Activated T-cell treated with anti-CD3 and anti-CD28 coated beads for 24 hours (primary cell): ENCODE results near the gene DNAJA3.
A peak's percentile ranks its signal among the peaks of the same experiment; 100 is the strongest.

Experiments
- DNase-seq: peaks from one replicate; pipeline ENCODE4 v3.0.0-alpha.2; 2020; ENCODE audit warnings: low read depth

Gene DNAJA3

GRCh38 chr16:4474192-4474961 is 48.7 kb downstream of the DNAJA3 start, which contains the start of gene NMRAL1:
TSS of gene NMRAL1 (minus strand) at chr16:4474625. CDS start at chr16:4474132, 493 bp downstream.
- DNase-seq = peak; percentile 86

GRCh38 chr16:4475880-4476788 is 50.5 kb downstream of the DNAJA3 start, which contains the start of gene HMOX2:
TSS of gene HMOX2 (plus strand) at chr16:4476398. CDS start at chr16:4505525, 29,127 bp downstream.
- peak; percentile 92 for DNase-seq

- no peak for DNase-seq
These were observed 52.3 kb downstream of the DNAJA3 start for GRCh38 chr16:4477966-4478365.

- DNase-seq = no peak
These were observed 55.9 kb downstream of the DNAJA3 start for GRCh38 chr16:4481526-4481925.

GRCh38 chr16:4481963-4482362 is 56.3 kb downstream of the DNAJA3 start:
- DNase-seq = no peak

GRCh38 chr16:4486126-4486893 is 60.6 kb downstream of the DNAJA3 start:
- DNase-seq = no peak

- DNase-seq = no peak
These were observed 62.4 kb downstream of the DNAJA3 start for GRCh38 chr16:4487955-4488498.

- no peak for DNase-seq
These were observed 62.9 kb downstream of the DNAJA3 start for GRCh38 chr16:4488499-4488967.

GRCh38 chr16:4489030-4489429 is 63.4 kb downstream of the DNAJA3 start:
- DNase-seq = no peak

- DNase-seq = no peak
These were observed 66.2 kb downstream of the DNAJA3 start for GRCh38 chr16:4491898-4492297.

GRCh38 chr16:4494746-4495490 is 69.2 kb downstream of the DNAJA3 start:
- no peak for DNase-seq

GRCh38 chr16:4495766-4496165 is 70.1 kb downstream of the DNAJA3 start:
- DNase-seq = no peak

GRCh38 chr16:4496305-4496704 is 70.6 kb downstream of the DNAJA3 start:
- no peak for DNase-seq

GRCh38 chr16:4498546-4499195 is 73.0 kb downstream of the DNAJA3 start:
- DNase-seq = no peak

- DNase-seq = no peak
These were observed 73.5 kb downstream of the DNAJA3 start for GRCh38 chr16:4499196-4499555.

GRCh38 chr16:4500272-4500671 is 74.6 kb downstream of the DNAJA3 start:
- no peak for DNase-seq

- DNase-seq = no peak
These were observed 75.4 kb downstream of the DNAJA3 start for GRCh38 chr16:4501071-4501478.

- peak; percentile 61 for DNase-seq
These were observed 79.9 kb downstream of the DNAJA3 start for GRCh38 chr16:4505356-4506147.
